Skeletal muscle tissue (tissue), 4 donors: ENCODE results near the gene WRNIP1. TPM values are rescaled to one million over a fixed set of nuclear protein-coding genes. Genes with fewer than 3 reads are reported as not detected.

Source experiments
- H3K27ac ChIP-seq: one replicate; pipeline ENCODE4 v1.7.0; 2013; ENCODE audit warnings: mild to moderate bottlenecking, low read depth, low read length, inconsistent platforms
- H3K27me3 ChIP-seq, 3 donors: one replicate each; pipeline ENCODE4 v1.7.0; 2013; ENCODE audit warnings: low read length in 3 of 3; ENCODE audit not compliant: control insufficient read depth in 3 of 3, insufficient read depth in 3 of 3
- H3K36me3 ChIP-seq, 3 donors: one replicate each; pipeline ENCODE4 v1.7.0; 2013; ENCODE audit warnings: low read length in 3 of 3; ENCODE audit not compliant: control insufficient read depth in 3 of 3, insufficient read depth in 3 of 3
- H3K4me1 ChIP-seq, 3 donors: one replicate each; pipeline ENCODE4 v1.7.0; 2013; ENCODE audit warnings: low read length in 3 of 3, mild to moderate bottlenecking in 3 of 3; ENCODE audit not compliant: control insufficient read depth in 3 of 3, insufficient read depth in 3 of 3
- H3K4me3 ChIP-seq, 3 donors: one replicate each; pipeline ENCODE4 v1.7.0; 2013; ENCODE audit warnings: low read length in 3 of 3
- H3K9ac ChIP-seq, 3 donors: one replicate each; pipeline ENCODE4 v1.7.0; 2013; ENCODE audit warnings: low read length in 3 of 3, mild to moderate bottlenecking in 3 of 3, moderate library complexity in 2 of 3, low read depth in 1 of 3
- H3K9me3 ChIP-seq, 3 donors: one replicate each; pipeline ENCODE4 v1.7.0; 2013; ENCODE audit warnings: low read length in 3 of 3; ENCODE audit not compliant: control insufficient read depth in 3 of 3
- total RNA-seq: library from RNA; depleted of rRNA; stranded (reverse); fragments of >200 nt; gene quantifications from one replicate; pipeline ENCODE4 v1.2.3, GENCODE V29; 2014
- donor health status: Osteomylitis.

WRNIP1 gene
- total RNA-seq, 1 donor from 2014 or later, result 27.7 TPM

- H3K36me3 ChIP-seq, result no peaks in the 10 kb centered on the region
- no peak overlapping the region for H3K9ac ChIP-seq
- no peak overlapping the region for H3K27ac ChIP-seq
- no peaks in the 10 kb centered on the region for H3K9me3 ChIP-seq
- H3K4me3 ChIP-seq, result no peak overlapping the region
- H3K4me1 ChIP-seq, result peaks cover 0 to 8% (median 4%) of the 10 kb centered on the region in 3 donors
- H3K27me3 ChIP-seq, result no peaks in the 10 kb centered on the region
These were observed 60.9 kb downstream of the WRNIP1 start for GRCh38 chr6:2826131-2826530.

- Histone ChIP-seq H3K27ac (no peak overlapping the region), H3K9me3 (no peaks in the 10 kb centered on the region), H3K9ac (no peak overlapping the region), H3K36me3 (peaks cover 0 to 1% (median 0%) of the 10 kb centered on the region in 3 donors), H3K27me3 (no peaks in the 10 kb centered on the region), H3K4me3 (no peak overlapping the region), H3K4me1 (peaks cover 0 to 8% (median 4%) of the 10 kb centered on the region in 3 donors)
These were observed 61.9 kb downstream of the WRNIP1 start for GRCh38 chr6:2827142-2827541.

- Histone ChIP-seq H3K36me3 (peaks cover 1 to 10% (median 2%) of the 10 kb centered on the region in 3 donors), H3K27ac (no peak overlapping the region), H3K27me3 (no peaks in the 10 kb centered on the region), H3K9ac (no peak overlapping the region), H3K4me1 (peaks cover 0 to 2% (median 0%) of the 10 kb centered on the region in 3 donors), H3K9me3 (no peaks in the 10 kb centered on the region), H3K4me3 (no peak overlapping the region)
These were observed 63.4 kb downstream of the WRNIP1 start for GRCh38 chr6:2828629-2829028.

- H3K4me3 ChIP-seq, result no peak overlapping the region
- H3K9me3 ChIP-seq, result no peaks in the 10 kb centered on the region
These were observed 64.1 kb downstream of the WRNIP1 start for GRCh38 chr6:2829253-2829652.

GRCh38 chr6:2830183-2830582 lies 65.0 kb downstream of the WRNIP1 start:
- Histone ChIP-seq H3K9ac (no peak overlapping the region), H3K27me3 (no peaks in the 10 kb centered on the region), H3K9me3 (no peaks in the 10 kb centered on the region), H3K36me3 (peaks cover 5 to 21% (median 17%) of the 10 kb centered on the region in 3 donors), H3K4me1 (no peaks in the 10 kb centered on the region), H3K27ac (no peak overlapping the region), H3K4me3 (no peak overlapping the region)

More at GRCh38 chr6:2829253-2829652, 64.1 kb downstream of the WRNIP1 start:
- Histone ChIP-seq H3K4me1 (no peaks in the 10 kb centered on the region), H3K9ac (no peak overlapping the region), H3K27me3 (no peaks in the 10 kb centered on the region), H3K36me3 (peaks cover 5 to 16% (median 9%) of the 10 kb centered on the region in 3 donors), H3K27ac (no peak overlapping the region)

GRCh38 chr6:2831392-2831791 lies 66.2 kb downstream of the WRNIP1 start:
- Histone ChIP-seq H3K27me3 (no peaks in the 10 kb centered on the region), H3K4me3 (no peak overlapping the region), H3K27ac (no peak overlapping the region), H3K4me1 (no peaks in the 10 kb centered on the region), H3K36me3 (peaks cover 11 to 30% (median 28%) of the 10 kb centered on the region in 3 donors), H3K9ac (no peak overlapping the region), H3K9me3 (no peaks in the 10 kb centered on the region)

- Histone ChIP-seq H3K27ac (no peak overlapping the region), H3K27me3 (no peaks in the 10 kb centered on the region), H3K4me3 (no peak overlapping the region), H3K36me3 (peaks cover 14 to 41% (median 36%) of the 10 kb centered on the region in 3 donors), H3K9ac (no peak overlapping the region), H3K9me3 (no peaks in the 10 kb centered on the region), H3K4me1 (peaks cover 0 to 2% (median 0%) of the 10 kb centered on the region in 3 donors)
These were observed 69.1 kb downstream of the WRNIP1 start for GRCh38 chr6:2834262-2834661.

Other genes with a start within 250 kb of the WRNIP1 start
- 5.7 TPM for gene MYLK4, start 14.5 kb upstream of the WRNIP1 start, total RNA-seq
- 11.5 TPM for gene SERPINB1, start 76.5 kb downstream of the WRNIP1 start, total RNA-seq
- gene SERPINB9, start 137.9 kb downstream of the WRNIP1 start, total RNA-seq, result 3.1 TPM
- 52.7 TPM for gene SERPINB6, start 206.2 kb downstream of the WRNIP1 start, total RNA-seq
- gene NQO2, start 234.5 kb downstream of the WRNIP1 start, total RNA-seq, result 5.7 TPM